K562 (cell line): Measurements from ENCODE around the gene UQCRHL. TPM values are rescaled to one million over a fixed set of nuclear protein-coding genes. Genes with fewer than 3 reads are reported as not detected.

Experiments used
- ETV5 ChIP-seq: sonication (generic); formaldehyde crosslinking; IDR thresholded peaks from 2 replicates; pipeline ENCODE4 v1.4.0; 2020; ENCODE audit warnings: low read depth, mild to moderate bottlenecking, missing genetic modification reagents
- MEIS2 ChIP-seq: fragments of 450-650 bp; IDR thresholded peaks from 2 replicates; pipeline ENCODE4 v1.6.1; 2014; ENCODE audit warnings: mild to moderate bottlenecking; ENCODE audit not compliant: partially characterized antibody
- NR2C2 ChIP-seq, 2 experiments: fragments of 200-800 bp in 1 of 2; sonication (Bioruptor generic) in 1 of 2; sonication (generic) in 1 of 2; formaldehyde crosslinking in 1 of 2; IDR thresholded peaks; 2 replicates each; pipeline versions ENCODE4 v1.6.1 to v1.8.0; 2016 to 2022; ENCODE audit warnings: mild to moderate bottlenecking in 1 of 2, missing compliant biosample characterization in 1 of 2, missing genetic modification characterization in 1 of 2, missing genetic modification reagents in 1 of 2
- polyA plus RNA-seq, 8 experiments: library from polyadenylated mRNA; depleted of rRNA in 4 of 8; stranded (reverse) in 5 of 8; unstranded in 3 of 8; fragments of >200 nt; fragmentation: Nextera tagmentation in 2 of 8; fragmentation: Illumina TruSeq in 1 of 8; extraction: Ambion mirVana in 2 of 8; extraction: Trizol in 1 of 8; gene quantifications; 2 replicates each; pipeline versions ENCODE4 v1.2.1 to v1.2.3, GENCODE V29; 2011 to 2014; ENCODE audit warnings: inconsistent platforms in 1 of 8, missing spikeins in 1 of 8
- total RNA-seq, 7 experiments: library from RNA; depleted of rRNA in 6 of 7; stranded (reverse); fragments of >200 nt in 6 of 7; fragmentation: Illumina TruSeq in 2 of 7; extraction: Trizol in 2 of 7; gene quantifications; 2 replicates each; pipeline versions ENCODE4 v1.2.1 to v1.2.3, GENCODE V29; 2011 to 2021; ENCODE audit warnings: low replicate concordance in 1 of 7
- TF ChIP-seq, protein P1 (sequence below), 2 experiments: fragments of 200-800 bp in 1 of 2; sonication (Bioruptor generic) in 1 of 2; sonication (generic) in 1 of 2; formaldehyde crosslinking in 1 of 2; IDR thresholded peaks in 1 of 2; conservative IDR thresholded peaks in 1 of 2; 2 replicates each; pipeline versions ENCODE4 v1.5.0 to v1.6.1; 2016 to 2020; ENCODE audit warnings: missing compliant biosample characterization in 1 of 2, missing genetic modification characterization in 1 of 2, missing genetic modification reagents in 1 of 2
- TF ChIP-seq, protein P2 (sequence below), 2 experiments: fragments of 450-650 bp; formaldehyde crosslinking in 1 of 2; IDR thresholded peaks; 2 replicates each; pipeline versions ENCODE4 v1.4.0 to v1.6.1; 2014 to 2020; ENCODE audit warnings: mild to moderate bottlenecking in 2 of 2, borderline replicate concordance in 1 of 2, low read depth in 1 of 2
- TF ChIP-seq, protein P3 (sequence below), 3 experiments: fragments of 200-800 bp in 1 of 3; sonication (Bioruptor generic) in 1 of 3; sonication (generic) in 1 of 3; formaldehyde crosslinking in 1 of 3; IDR thresholded peaks; 2 replicates each; pipeline versions ENCODE4 v1.6.1 to v1.8.0; 2016 to 2022; ENCODE audit warnings: mild to moderate bottlenecking in 2 of 3, missing compliant biosample characterization in 2 of 3, missing genetic modification characterization in 2 of 3, missing genetic modification reagents in 1 of 3

The UQCRHL gene
- total and polyA plus RNA-seq, 9 of the 15 experiments (the other 6 are each of a cell fraction or from before 2014, with no cell fraction given) = 5.1 to 41.3 (median 21.8) TPM

DNA sequence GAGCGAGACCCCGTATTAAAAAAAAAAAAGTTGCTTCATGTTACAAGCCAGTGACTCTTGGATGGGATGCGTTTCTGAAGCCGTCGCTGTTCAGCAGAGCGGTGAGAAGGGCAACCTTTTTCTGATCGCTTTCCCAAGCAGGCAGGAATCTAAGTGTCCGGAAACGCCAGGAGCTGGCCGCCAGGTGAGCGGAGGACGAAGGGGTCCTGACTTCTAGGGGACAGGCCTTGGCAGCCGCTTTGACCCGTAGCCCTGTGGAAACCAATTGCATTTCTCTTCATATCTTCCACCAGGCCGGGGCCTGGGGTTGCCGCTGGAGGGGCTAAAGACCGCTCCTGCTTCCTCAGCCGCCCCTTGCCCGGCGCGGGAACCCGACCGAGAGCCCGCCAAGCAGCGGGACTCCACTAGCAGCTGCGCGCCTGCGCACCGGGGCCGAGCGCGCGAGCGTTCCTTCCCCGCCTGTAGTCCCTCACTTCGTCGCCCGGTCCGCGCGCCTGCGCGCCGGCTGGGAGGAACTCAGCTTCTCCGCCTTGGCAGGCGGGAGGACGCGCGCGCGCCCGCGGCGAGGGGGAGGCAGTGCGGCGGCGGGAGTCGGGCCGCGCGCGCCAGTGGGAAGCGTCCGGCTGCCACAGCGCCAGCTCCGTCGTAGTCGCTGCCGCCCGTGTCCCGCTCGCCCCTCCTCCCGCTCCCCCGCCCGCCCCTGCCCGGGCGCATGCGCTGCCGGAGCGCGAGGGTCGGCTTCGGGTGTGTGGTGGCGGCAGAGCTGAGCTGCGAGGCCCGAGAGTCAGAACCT lies 39.8 kb upstream of the UQCRHL start, which contains the start of gene SPEN (continued):
- TF ChIP-seq NR2C2 (CRISPR knock-in tag; IDR thresholded peaks at IDR 0.05) (no peak), NR2C2 (tag; IDR thresholded peaks at IDR 0.05) (peak; percentile 40; the same call in 1 of the 2 replicates), MEIS2 (peak; percentile 95), ETV5 (peak; percentile 85)
- TF ChIP-seq, protein P1, sequence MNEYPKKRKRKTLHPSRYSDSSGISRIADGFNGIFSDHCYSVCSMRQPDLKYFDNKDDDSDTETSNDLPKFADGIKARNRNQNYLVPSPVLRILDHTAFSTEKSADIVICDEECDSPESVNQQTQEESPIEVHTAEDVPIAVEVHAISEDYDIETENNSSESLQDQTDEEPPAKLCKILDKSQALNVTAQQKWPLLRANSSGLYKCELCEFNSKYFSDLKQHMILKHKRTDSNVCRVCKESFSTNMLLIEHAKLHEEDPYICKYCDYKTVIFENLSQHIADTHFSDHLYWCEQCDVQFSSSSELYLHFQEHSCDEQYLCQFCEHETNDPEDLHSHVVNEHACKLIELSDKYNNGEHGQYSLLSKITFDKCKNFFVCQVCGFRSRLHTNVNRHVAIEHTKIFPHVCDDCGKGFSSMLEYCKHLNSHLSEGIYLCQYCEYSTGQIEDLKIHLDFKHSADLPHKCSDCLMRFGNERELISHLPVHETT (CRISPR knock-in tag; conservative IDR thresholded peaks at IDR 0.05 in 1 of 2, IDR thresholded peaks at IDR 0.05 in 1 of 2) = peak in 1 of 2 experiments; percentile 93; a peak in 2 of 4 replicates
- TF ChIP-seq, protein P2, sequence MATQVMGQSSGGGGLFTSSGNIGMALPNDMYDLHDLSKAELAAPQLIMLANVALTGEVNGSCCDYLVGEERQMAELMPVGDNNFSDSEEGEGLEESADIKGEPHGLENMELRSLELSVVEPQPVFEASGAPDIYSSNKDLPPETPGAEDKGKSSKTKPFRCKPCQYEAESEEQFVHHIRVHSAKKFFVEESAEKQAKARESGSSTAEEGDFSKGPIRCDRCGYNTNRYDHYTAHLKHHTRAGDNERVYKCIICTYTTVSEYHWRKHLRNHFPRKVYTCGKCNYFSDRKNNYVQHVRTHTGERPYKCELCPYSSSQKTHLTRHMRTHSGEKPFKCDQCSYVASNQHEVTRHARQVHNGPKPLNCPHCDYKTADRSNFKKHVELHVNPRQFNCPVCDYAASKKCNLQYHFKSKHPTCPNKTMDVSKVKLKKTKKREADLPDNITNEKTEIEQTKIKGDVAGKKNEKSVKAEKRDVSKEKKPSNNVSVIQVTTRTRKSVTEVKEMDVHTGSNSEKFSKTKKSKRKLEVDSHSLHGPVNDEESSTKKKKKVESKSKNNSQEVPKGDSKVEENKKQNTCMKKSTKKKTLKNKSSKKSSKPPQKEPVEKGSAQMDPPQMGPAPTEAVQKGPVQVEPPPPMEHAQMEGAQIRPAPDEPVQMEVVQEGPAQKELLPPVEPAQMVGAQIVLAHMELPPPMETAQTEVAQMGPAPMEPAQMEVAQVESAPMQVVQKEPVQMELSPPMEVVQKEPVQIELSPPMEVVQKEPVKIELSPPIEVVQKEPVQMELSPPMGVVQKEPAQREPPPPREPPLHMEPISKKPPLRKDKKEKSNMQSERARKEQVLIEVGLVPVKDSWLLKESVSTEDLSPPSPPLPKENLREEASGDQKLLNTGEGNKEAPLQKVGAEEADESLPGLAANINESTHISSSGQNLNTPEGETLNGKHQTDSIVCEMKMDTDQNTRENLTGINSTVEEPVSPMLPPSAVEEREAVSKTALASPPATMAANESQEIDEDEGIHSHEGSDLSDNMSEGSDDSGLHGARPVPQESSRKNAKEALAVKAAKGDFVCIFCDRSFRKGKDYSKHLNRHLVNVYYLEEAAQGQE (IDR thresholded peaks at IDR 0.05; ENCODE audit: borderline replicate concordance) = no peak
- TF ChIP-seq, protein P2 (CRISPR knock-in tag; IDR thresholded peaks at IDR 0.05; ENCODE audit: low read depth) = peak; percentile 84
- TF ChIP-seq, protein P3, sequence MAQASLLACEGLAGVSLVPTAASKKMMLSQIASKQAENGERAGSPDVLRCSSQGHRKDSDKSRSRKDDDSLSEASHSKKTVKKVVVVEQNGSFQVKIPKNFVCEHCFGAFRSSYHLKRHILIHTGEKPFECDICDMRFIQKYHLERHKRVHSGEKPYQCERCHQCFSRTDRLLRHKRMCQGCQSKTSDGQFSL (CRISPR knock-in tag; IDR thresholded peaks at IDR 0.05) = peak; percentile 86
- TF ChIP-seq, protein P3 (tag; IDR thresholded peaks at IDR 0.05) = no peak; a peak in 2 of 4 replicates
